ENCODE measurements around the gene AGPAT4.

Gene AGPAT4

GRCh38 chr6:161244725-161245124, 29.1 kb downstream of the AGPAT4 start:
- no peak overlapping the region for H3K18ac ChIP-seq (ENCODE audit: low read length)
- H2AK5ac ChIP-seq (ENCODE audit: low read depth, low read length): no peak overlapping the region
- no peak overlapping the region for H4K91ac ChIP-seq (ENCODE audit: low read depth, low read length, poor library complexity)
- no peak overlapping the region for H3K4me3 ChIP-seq (ENCODE audit: low read length in 2 of 2)
- no peak overlapping the region for H3K23ac ChIP-seq (ENCODE audit: low read depth, low read length, poor library complexity)
- H2BK120ac ChIP-seq (ENCODE audit: low read depth, low read length): no peak overlapping the region
- no peak overlapping the region for H2AFZ ChIP-seq (ENCODE audit: low read length)
- H3K36me3 ChIP-seq (replicated peaks in 1 of 2; ENCODE audit: control insufficient read depth in 2 of 2, insufficient read depth in 2 of 2, low read length in 2 of 2): peaks cover 0 to 12% of the 10 kb centered on the region in 2 donors
- no peak overlapping the region for H3K14ac ChIP-seq (ENCODE audit: low read length)
- H3K9ac ChIP-seq (ENCODE audit: low read depth, low read length, poor library complexity): no peak overlapping the region
- no peaks in the 10 kb centered on the region for H3K27me3 ChIP-seq (ENCODE audit: control insufficient read depth in 3 of 3, insufficient read depth in 3 of 3, low read depth in 1 of 3, low read length in 3 of 3)
- no peak overlapping the region for H4K8ac ChIP-seq (ENCODE audit: low read depth, low read length)
- H3K27ac ChIP-seq (replicated peaks; ENCODE audit: low read length): no peak overlapping the region
- no peak overlapping the region for H3K4me2 ChIP-seq (ENCODE audit: insufficient read depth, low read length, poor library complexity, severe bottlenecking)
- H3K4me1 ChIP-seq (ENCODE audit: control insufficient read depth in 2 of 2, insufficient read depth in 1 of 2, low read depth in 1 of 2, low read length in 2 of 2): peaks cover 12 to 22% of the 10 kb centered on the region in 2 donors
- peaks cover 0 to 8% of the 10 kb centered on the region in 2 donors for H3K9me3 ChIP-seq (replicated peaks in 1 of 2; ENCODE audit: control insufficient read depth in 2 of 2, insufficient read depth in 1 of 2, low read depth in 1 of 2, low read length in 2 of 2)
- no peak overlapping the region for H2BK15ac ChIP-seq (ENCODE audit: low read length)
- no peak overlapping the region for H2BK12ac ChIP-seq (ENCODE audit: low read length)
- H3K4ac ChIP-seq (ENCODE audit: low read length): no peak overlapping the region
- H2BK5ac ChIP-seq (ENCODE audit: low read length): no peak overlapping the region
- peaks cover 3% of the 10 kb centered on the region for H3K79me1 ChIP-seq (ENCODE audit: low read depth, low read length)
- WGBS, 2 donors (ENCODE audit: extremely low coverage in 2 of 2, insufficient read length in 2 of 2, insufficient replicate concordance in 1 of 2): no CpG with 5 or more reads among the region's 7 CpGs
- DNase-seq (ENCODE audit: low spot score): no peak

GRCh38 chr6:161242779-161243693, 30.8 kb downstream of the AGPAT4 start:
- Histone ChIP-seq H2AK5ac (ENCODE audit: low read depth, low read length) (no peak overlapping the region), H2BK120ac (ENCODE audit: low read depth, low read length) (no peak overlapping the region), H3K9ac (ENCODE audit: low read depth, low read length, poor library complexity) (no peak overlapping the region), H3K4me3 (ENCODE audit: low read length in 2 of 2) (no peak overlapping the region), H3K9me3 (replicated peaks in 1 of 2; ENCODE audit: control insufficient read depth in 2 of 2, insufficient read depth in 1 of 2, low read depth in 1 of 2, low read length in 2 of 2) (peaks cover 0 to 2% of the 10 kb centered on the region in 2 donors), H3K27me3 (ENCODE audit: control insufficient read depth in 3 of 3, insufficient read depth in 3 of 3, low read depth in 1 of 3, low read length in 3 of 3) (no peaks in the 10 kb centered on the region), H3K14ac (ENCODE audit: low read length) (no peak overlapping the region), H3K79me1 (ENCODE audit: low read depth, low read length) (peaks cover 5% of the 10 kb centered on the region), H3K36me3 (replicated peaks in 1 of 2; ENCODE audit: control insufficient read depth in 2 of 2, insufficient read depth in 2 of 2, low read length in 2 of 2) (peaks cover 6 to 22% of the 10 kb centered on the region in 2 donors), H2BK12ac (ENCODE audit: low read length) (no peak overlapping the region), H3K27ac (replicated peaks; ENCODE audit: low read length) (no peak overlapping the region), H2BK5ac (ENCODE audit: low read length) (no peak overlapping the region), H3K4ac (ENCODE audit: low read length) (no peak overlapping the region), H3K18ac (ENCODE audit: low read length) (no peak overlapping the region), H2BK15ac (ENCODE audit: low read length) (no peak overlapping the region), H3K23ac (ENCODE audit: low read depth, low read length, poor library complexity) (no peak overlapping the region), H3K4me1 (ENCODE audit: control insufficient read depth in 2 of 2, insufficient read depth in 1 of 2, low read depth in 1 of 2, low read length in 2 of 2) (peaks cover 12 to 22% of the 10 kb centered on the region in 2 donors), H4K91ac (ENCODE audit: low read depth, low read length, poor library complexity) (no peak overlapping the region), H3K4me2 (ENCODE audit: insufficient read depth, low read length, poor library complexity, severe bottlenecking) (peak overlapping the region; percentile 32), H2AFZ (ENCODE audit: low read length) (no peak overlapping the region), H4K8ac (ENCODE audit: low read depth, low read length) (no peak overlapping the region)
- peak; percentile 45 for DNase-seq (ENCODE audit: low spot score)
- WGBS, 2 donors (ENCODE audit: extremely low coverage in 2 of 2, insufficient read length in 2 of 2, insufficient replicate concordance in 1 of 2): no CpG with 5 or more reads among the region's 28 CpGs

- DNase-seq (ENCODE audit: low spot score): no peak
- no peak overlapping the region for H3K23ac ChIP-seq (ENCODE audit: low read depth, low read length, poor library complexity)
- H4K8ac ChIP-seq (ENCODE audit: low read depth, low read length): no peak overlapping the region
- H2AK5ac ChIP-seq (ENCODE audit: low read depth, low read length): no peak overlapping the region
- H3K14ac ChIP-seq (ENCODE audit: low read length): no peak overlapping the region
- H4K91ac ChIP-seq (ENCODE audit: low read depth, low read length, poor library complexity): no peak overlapping the region
- no peak overlapping the region for H3K9ac ChIP-seq (ENCODE audit: low read depth, low read length, poor library complexity)
- H2BK5ac ChIP-seq (ENCODE audit: low read length): no peak overlapping the region
- no peak overlapping the region for H3K4ac ChIP-seq (ENCODE audit: low read length)
- H2BK12ac ChIP-seq (ENCODE audit: low read length): no peak overlapping the region
- no peak overlapping the region for H2BK120ac ChIP-seq (ENCODE audit: low read depth, low read length)
- no peak overlapping the region for H3K27ac ChIP-seq (replicated peaks; ENCODE audit: low read length)
- H2AFZ ChIP-seq (ENCODE audit: low read length): no peak overlapping the region
- peaks cover 6 to 29% of the 10 kb centered on the region in 2 donors for H3K36me3 ChIP-seq (replicated peaks in 1 of 2; ENCODE audit: control insufficient read depth in 2 of 2, insufficient read depth in 2 of 2, low read length in 2 of 2)
- no CpG with 5 or more reads among the region's 10 CpGs for WGBS, 2 donors (ENCODE audit: extremely low coverage in 2 of 2, insufficient read length in 2 of 2, insufficient replicate concordance in 1 of 2)
- H3K4me3 ChIP-seq (ENCODE audit: low read length in 2 of 2): no peak overlapping the region
- H3K27me3 ChIP-seq (ENCODE audit: control insufficient read depth in 3 of 3, insufficient read depth in 3 of 3, low read depth in 1 of 3, low read length in 3 of 3): no peaks in the 10 kb centered on the region
- H3K9me3 ChIP-seq (replicated peaks in 1 of 2; ENCODE audit: control insufficient read depth in 2 of 2, insufficient read depth in 1 of 2, low read depth in 1 of 2, low read length in 2 of 2): peaks cover 0 to 2% of the 10 kb centered on the region in 2 donors
- H2BK15ac ChIP-seq (ENCODE audit: low read length): no peak overlapping the region
- H3K79me1 ChIP-seq (ENCODE audit: low read depth, low read length): peaks cover 5% of the 10 kb centered on the region
- H3K4me1 ChIP-seq (ENCODE audit: control insufficient read depth in 2 of 2, insufficient read depth in 1 of 2, low read depth in 1 of 2, low read length in 2 of 2): peaks cover 12 to 22% of the 10 kb centered on the region in 2 donors
- no peak overlapping the region for H3K4me2 ChIP-seq (ENCODE audit: insufficient read depth, low read length, poor library complexity, severe bottlenecking)
- H3K18ac ChIP-seq (ENCODE audit: low read length): peak overlapping the region; percentile 58
Observed at GRCh38 chr6:161242113-161242512, 31.7 kb downstream of the AGPAT4 start.

- no peak overlapping the region for H3K4me2 ChIP-seq (ENCODE audit: insufficient read depth, low read length, poor library complexity, severe bottlenecking)
- no peak overlapping the region for H4K8ac ChIP-seq (ENCODE audit: low read depth, low read length)
- no peak overlapping the region for H3K27ac ChIP-seq (replicated peaks; ENCODE audit: low read length)
- H3K79me1 ChIP-seq (ENCODE audit: low read depth, low read length): peaks cover 2% of the 10 kb centered on the region
- H3K9me3 ChIP-seq (replicated peaks in 1 of 2; ENCODE audit: control insufficient read depth in 2 of 2, insufficient read depth in 1 of 2, low read depth in 1 of 2, low read length in 2 of 2): peaks cover 0 to 2% of the 10 kb centered on the region in 2 donors
- H3K27me3 ChIP-seq (ENCODE audit: control insufficient read depth in 3 of 3, insufficient read depth in 3 of 3, low read depth in 1 of 3, low read length in 3 of 3): no peaks in the 10 kb centered on the region
- H3K14ac ChIP-seq (ENCODE audit: low read length): no peak overlapping the region
- no CpG with 5 or more reads among the region's 6 CpGs for WGBS, 2 donors (ENCODE audit: extremely low coverage in 2 of 2, insufficient read length in 2 of 2, insufficient replicate concordance in 1 of 2)
- H2BK120ac ChIP-seq (ENCODE audit: low read depth, low read length): no peak overlapping the region
- H3K36me3 ChIP-seq (replicated peaks in 1 of 2; ENCODE audit: control insufficient read depth in 2 of 2, insufficient read depth in 2 of 2, low read length in 2 of 2): peaks cover 8 to 20% of the 10 kb centered on the region in 2 donors
- no peak overlapping the region for H3K4ac ChIP-seq (ENCODE audit: low read length)
- no peak overlapping the region for H2BK15ac ChIP-seq (ENCODE audit: low read length)
- no peak overlapping the region for H2BK5ac ChIP-seq (ENCODE audit: low read length)
- H3K4me1 ChIP-seq (ENCODE audit: control insufficient read depth in 2 of 2, insufficient read depth in 1 of 2, low read depth in 1 of 2, low read length in 2 of 2): peaks cover 9 to 11% of the 10 kb centered on the region in 2 donors
- no peak overlapping the region for H3K9ac ChIP-seq (ENCODE audit: low read depth, low read length, poor library complexity)
- H2BK12ac ChIP-seq (ENCODE audit: low read length): no peak overlapping the region
- no peak for DNase-seq (ENCODE audit: low spot score)
- no peak overlapping the region for H2AFZ ChIP-seq (ENCODE audit: low read length)
- no peak overlapping the region for H2AK5ac ChIP-seq (ENCODE audit: low read depth, low read length)
- no peak overlapping the region for H3K4me3 ChIP-seq (ENCODE audit: low read length in 2 of 2)
- H4K91ac ChIP-seq (ENCODE audit: low read depth, low read length, poor library complexity): no peak overlapping the region
- H3K23ac ChIP-seq (ENCODE audit: low read depth, low read length, poor library complexity): no peak overlapping the region
- no peak overlapping the region for H3K18ac ChIP-seq (ENCODE audit: low read length)
Observed at GRCh38 chr6:161239001-161239400, 34.9 kb downstream of the AGPAT4 start.

All from neuronal stem cell (in vitro differentiated cells).